Activated CD4-positive, alpha-beta T cell treated with anti-CD3 and anti-CD28 coated beads, Interleukin-2, Interleukin-6, amounts not matched to agents 100 ng/mL and 50 ng/mL, durations not matched to agents 16 hours and 8 hours (primary cell): ENCODE measurements around the gene LRRFIP1.
"Not testable (repeated sequence)": the region's sequence is repeated elsewhere in the genome, so short reads cannot be mapped to it uniquely, and the experiment has no call there.

ENCODE experiments used
- DNase-seq: peaks from one replicate; pipeline ENCODE4 v3.0.0-alpha.2; 2020

Gene LRRFIP1

DNA sequence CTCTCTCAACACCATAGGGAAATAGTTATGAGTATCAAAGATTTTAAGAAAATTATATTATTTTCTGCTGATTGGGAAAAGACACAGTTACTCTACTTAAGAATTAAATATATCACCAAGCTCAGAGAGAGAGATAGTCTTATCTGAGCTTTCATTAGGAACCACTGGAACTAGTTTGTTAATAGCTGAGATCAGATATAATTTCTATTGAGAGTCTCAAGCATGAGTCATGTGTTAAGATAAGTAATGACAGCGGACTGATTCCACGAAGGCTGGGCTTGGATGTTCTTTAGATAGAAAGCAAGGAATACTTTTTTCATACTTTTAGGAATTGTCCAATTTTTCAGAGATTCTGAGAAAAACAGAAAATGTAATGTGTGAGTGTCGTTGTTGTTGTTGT lies 126.8 kb downstream of the LRRFIP1 start:
- no peak for DNase-seq

DNA sequence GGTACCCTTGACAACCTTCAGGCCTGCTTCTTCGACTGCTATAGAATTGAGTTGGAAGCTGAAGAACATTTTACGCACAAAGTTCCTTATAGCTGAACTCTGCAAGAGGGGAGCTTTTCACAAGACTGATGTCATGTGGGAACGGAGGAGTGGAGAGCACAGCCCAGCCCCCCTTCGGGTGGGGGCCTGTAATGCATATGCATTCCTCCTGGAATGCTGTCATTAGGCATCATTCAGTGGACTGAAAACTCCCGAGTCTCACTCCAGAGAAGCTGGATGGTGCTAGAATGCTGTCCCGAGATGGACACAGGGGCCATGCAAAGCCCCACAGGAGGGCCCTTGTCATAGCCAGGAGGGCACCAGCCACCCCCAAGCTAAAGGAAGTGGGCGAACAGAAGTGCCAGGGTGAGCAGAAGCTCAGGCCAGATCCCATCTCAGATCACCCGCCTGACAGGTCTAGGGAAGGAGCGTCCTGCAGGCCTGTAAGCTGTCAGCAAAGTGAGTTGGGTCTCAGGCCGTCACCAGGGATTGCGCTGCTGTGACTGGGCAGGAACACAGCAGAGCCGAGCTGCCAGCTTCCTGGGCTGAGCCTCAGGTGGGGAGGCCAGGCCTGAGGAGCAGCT lies 127.3 kb downstream of the LRRFIP1 start:
- no peak for DNase-seq

GRCh38 chr2:237757616-237758015 lies 130.2 kb downstream of the LRRFIP1 start:
- DNase-seq, result no peak

DNA sequence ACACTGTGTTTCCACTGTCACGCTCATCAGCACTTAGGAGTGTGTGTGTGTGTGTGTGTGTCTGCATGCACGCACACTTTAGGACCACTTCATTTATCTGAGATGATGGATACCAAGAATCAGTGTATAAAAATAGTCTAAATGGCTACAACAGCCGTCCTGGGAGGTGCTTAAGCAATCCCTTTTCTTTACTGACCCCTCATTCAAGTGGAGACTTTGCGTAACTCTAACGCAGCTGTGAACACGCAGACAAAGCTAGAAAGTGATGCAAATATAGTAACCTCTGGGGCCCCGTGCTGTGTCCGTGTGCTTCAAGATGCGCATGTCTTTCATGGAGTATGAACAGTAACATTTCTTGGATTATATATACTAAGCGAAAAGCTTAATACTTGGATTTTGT lies 130.8 kb downstream of the LRRFIP1 start:
- no peak for DNase-seq

DNA sequence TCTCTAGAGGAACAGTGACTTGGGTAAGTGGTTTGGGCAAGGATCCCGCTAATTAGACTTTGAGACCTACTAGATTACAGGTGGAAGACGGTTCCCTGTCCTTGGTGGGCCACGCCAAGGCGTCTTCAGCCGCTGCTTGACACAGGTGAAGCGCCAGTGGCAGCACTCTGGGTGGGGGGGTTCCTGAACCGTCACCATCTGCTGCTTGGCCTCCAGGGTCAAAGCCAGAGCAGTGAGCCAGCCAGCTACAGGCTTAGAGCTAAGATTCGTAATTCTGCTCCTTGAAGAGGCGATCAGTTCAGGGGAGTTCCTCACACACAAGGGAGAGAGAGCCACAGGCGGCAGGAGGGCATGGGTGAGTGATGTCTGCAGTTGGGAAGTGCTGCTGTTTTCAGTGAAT lies 131.8 kb downstream of the LRRFIP1 start:
- DNase-seq, result no peak

- no peak for DNase-seq
Measured at GRCh38 chr2:237760506-237761502, 133.4 kb downstream of the LRRFIP1 start.

- DNase-seq, result not testable (repeated sequence)
Measured at GRCh38 chr2:237762291-237763182, 135.2 kb downstream of the LRRFIP1 start.

- no peak for DNase-seq
Measured at GRCh38 chr2:237763812-237764211, 136.4 kb downstream of the LRRFIP1 start.

GRCh38 chr2:237765122-237765521 lies 137.7 kb downstream of the LRRFIP1 start:
- DNase-seq, result not testable (repeated sequence)

DNA sequence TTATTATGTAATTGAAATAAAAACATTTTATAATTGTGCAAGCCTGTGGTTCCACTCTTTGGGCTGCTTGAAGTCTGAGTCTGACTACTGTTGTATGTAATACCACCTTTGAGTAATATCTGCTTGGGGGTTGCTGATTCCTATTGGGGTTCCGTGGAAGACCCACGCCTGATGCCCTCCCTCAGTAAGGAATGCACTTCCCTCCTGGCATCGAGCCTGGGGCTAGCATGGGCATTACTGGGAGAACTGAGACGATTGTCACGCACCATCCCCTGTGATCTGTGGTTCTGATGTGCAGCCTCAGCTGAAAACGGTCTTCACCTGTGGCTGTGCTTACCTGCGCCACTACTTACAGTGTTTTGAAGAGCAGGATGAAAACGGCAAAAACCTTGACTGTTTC lies 138.5 kb downstream of the LRRFIP1 start:
- DNase-seq, result no peak

DNA sequence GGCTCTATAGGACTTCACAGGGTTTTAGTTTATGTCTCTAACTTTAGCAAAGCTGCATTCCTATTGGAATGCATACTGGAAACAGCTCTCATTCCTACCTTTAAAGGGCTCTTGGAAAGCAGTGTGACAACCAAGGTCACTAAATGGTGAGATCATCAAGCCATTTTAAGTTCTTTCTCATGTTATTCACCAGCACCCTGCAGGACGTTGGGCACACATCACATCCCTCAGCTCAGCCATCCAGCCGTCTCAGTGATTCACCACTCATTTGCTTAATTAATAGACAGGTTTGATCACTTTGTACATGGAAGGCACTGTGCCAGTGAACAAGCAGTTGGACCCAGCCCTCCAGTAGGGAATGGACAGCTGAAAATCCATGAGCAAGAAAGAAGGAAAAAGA lies 139.0 kb downstream of the LRRFIP1 start:
- no peak for DNase-seq

DNA sequence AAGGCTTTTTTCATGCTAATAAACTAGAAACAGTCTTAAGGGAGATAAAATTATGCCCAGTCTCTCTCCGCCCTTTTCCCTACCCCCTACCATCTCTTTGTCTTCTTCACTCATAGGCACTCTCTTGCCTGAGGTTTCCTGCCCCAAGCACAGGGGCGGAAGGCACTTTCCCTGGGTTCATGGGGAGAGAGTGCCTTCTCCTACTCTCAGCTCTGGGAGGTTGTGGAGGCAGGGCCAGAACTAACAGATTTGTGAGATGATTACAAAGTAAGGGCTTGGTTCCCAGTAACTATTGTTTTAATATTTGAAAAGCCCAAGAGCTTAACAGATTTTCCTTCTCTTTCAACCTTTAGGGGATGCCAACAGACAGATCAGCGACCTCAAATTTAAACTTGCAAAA lies 145.1 kb downstream of the LRRFIP1 start:
- DNase-seq, result no peak

DNA sequence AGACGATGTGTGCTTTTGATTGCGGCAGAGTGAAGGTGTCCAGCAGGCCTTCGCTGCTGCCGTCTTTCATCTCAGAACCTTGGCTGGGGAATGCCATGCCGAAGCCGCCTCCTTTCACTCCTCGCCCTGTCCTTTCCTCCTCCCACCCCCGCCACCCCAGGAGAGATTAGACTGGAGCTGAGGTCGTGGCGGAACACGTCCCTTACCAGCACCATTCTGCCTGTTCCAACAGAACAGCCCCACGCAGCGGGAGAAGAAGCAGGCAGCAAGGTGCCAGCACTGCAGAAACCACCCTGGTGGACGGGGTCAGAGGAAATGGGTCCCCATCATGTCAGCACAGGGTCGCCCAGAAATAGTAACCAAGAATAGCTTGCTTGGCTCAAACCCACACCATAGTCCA lies 146.4 kb downstream of the LRRFIP1 start:
- no peak for DNase-seq

DNA sequence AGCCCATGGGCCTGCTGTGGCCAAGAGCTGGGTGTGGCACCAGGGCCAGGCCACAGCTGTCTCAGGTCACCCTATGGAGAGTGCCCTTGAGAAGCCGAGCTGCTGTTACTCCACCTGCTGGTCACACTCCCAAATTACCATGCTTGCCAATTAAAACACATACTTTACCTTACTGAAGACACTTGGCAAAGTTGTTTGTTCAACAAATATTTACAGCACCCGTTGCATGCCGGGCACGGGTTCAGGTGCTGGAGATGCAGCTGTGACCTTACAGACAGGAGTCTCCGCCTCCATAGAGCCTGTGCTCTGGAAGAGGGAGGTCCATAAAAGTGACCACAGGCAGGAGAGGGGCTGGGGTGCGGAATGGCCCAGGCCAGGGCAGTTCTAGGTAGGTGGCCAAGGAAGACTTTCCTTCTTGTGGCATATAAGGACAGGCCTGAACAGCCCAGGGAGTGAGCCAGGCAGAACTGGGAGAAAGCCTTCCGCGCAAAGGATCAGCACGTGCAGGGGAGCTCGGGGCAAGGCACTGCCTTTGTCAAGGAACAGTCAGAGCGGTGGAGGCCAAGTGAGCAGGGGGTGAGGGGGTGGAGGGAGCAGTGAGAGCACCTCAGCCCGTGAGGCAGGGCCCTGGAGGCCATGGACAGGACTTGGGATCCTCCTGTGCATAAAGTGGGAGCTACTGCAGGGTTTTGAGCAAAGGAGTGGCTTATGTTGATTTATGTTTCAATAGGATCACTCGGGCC lies 147.6 kb downstream of the LRRFIP1 start:
- peak; percentile 65 for DNase-seq

GRCh38 chr2:237779521-237779920 lies 152.1 kb downstream of the LRRFIP1 start:
- no peak for DNase-seq

- no peak for DNase-seq
Measured at GRCh38 chr2:237782181-237782580, 154.8 kb downstream of the LRRFIP1 start.

GRCh38 chr2:237783678-237784077 lies 156.3 kb downstream of the LRRFIP1 start:
- DNase-seq, result not testable (repeated sequence)

GRCh38 chr2:237786936-237787335 lies 159.5 kb downstream of the LRRFIP1 start:
- no peak for DNase-seq

DNA sequence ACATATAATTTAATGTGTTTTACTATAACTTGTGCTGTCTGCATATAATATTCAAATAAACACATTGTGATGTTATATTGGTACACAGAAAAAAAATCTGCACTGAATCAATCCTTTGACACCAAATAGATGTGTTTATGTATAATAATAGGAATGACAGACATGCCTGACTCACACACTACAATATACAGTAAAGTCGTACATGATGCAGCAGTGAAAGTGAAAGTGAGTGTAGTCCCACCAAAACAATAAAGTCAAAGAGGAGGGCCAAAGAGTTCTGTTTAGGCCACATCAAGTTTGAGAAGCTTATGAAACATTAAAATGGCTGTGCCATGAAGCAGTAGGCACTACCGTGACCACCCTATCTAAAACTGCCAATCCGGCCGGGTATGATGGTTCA lies 163.0 kb downstream of the LRRFIP1 start:
- DNase-seq, result no peak

DNA sequence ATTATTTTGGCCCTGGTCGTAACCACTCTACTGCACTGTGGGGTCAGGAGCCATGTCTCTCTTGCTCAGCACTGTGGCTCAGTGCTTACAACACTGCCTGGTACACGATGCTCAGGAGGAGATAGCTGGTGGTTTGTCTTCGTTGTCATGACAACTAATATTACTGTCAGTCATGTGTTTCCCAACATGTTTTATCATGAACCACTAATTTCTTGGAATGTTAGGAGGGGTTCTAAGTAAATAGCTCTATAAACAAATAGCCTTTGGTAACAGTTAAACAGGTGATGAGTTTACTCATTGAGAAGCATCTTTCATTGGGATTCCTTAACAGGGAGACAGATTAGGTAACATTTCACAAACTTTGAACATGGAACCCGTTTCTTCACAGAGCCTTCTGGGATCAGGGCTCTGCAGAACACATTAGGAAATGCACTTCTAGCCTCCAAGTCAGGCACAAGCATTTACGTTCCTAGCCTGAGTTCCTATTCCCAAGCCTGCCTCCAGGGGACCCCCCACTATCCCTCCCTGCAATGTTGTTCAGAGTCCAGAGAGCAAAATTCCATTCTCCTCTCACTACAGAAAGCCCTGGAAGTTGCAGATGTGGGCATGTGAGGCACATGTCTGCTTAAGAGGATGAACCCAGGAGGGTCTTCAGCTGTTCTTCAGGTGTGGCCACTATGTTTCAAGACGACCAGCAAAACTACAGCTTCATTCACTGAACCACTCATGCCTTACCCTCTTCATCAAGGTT lies 164.8 kb downstream of the LRRFIP1 start:
- DNase-seq, result no peak

DNA sequence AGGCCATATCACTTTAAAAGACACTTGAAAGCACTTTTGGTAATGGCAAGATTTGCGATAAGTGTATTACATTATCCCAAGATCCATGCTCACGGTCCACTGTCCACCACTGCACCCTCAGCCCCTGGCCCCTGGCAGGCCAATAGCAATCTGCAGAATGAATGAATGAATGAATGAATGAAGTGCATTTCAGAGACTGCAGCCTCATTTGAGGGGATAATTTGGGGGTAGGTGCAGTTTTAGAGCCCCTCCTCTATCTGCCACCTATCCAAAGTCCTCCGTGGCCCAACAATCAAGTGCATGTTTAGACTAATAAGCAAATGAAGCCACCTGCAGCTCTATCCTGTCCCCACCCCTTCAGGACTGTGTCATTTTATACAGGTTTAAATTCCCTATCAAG lies 169.9 kb downstream of the LRRFIP1 start:
- DNase-seq, result no peak
